ENCODE results near the gene NEDD8. TPM values are rescaled to one million over a fixed set of nuclear protein-coding genes. Genes with fewer than 3 reads are reported as not detected.

The NEDD8 gene
- total RNA-seq, 1 experiment from 2014 or later = 214 TPM

DNA sequence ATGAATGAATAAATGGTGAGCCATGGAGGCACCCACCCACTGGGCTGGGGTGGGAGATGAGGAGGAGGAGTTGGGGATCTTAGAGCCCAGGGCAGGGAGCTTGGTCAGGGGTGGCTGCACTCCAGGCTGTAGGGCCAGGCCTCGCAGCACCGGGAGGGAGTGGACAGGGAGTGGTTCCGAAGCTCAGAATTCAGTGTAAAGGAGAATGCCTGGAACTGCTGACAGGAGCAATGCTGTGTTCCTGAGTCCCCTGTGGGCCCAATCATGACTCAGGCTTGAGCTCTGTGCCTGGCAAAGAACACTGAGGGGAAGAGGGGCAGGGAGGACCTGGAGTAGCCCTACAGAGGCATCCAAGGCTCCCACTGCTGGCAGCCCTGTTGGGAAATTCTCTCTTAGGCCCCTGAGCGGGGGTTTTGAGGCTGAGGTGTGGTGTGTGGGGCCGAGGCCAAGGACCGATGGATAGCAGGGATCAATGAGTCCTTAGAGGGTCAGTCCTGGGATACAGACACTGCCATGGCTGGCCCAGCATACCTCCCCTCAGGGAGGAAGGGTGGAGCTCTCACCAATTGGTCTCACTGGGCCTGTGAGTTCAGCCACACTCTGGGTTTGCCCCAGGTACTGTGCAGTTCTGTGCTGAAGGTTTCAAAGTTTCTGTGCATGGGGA, 48.8 kb upstream of the NEDD8 start:
- Histone ChIP-seq H3K23me2 (ENCODE audit: insufficient read length, low read depth, low read length, poor library complexity, severe bottlenecking) (no peaks in the 10 kb centered on the region), H4K20me1 (ENCODE audit: control insufficient read depth, insufficient read depth, insufficient read length) (no peaks in the 10 kb centered on the region), H3K14ac (ENCODE audit: insufficient read depth, low read length) (no peak overlapping the region), H4K5ac (ENCODE audit: insufficient read length, low read depth, low read length) (no peak overlapping the region), H3K18ac (ENCODE audit: insufficient read length, low read depth, low read length) (no peak overlapping the region), H3T11ph (ENCODE audit: low read length) (no peak overlapping the region), H2BK12ac (ENCODE audit: insufficient read length, low read depth, low read length) (no peak overlapping the region), H2BK15ac (ENCODE audit: low read depth, low read length) (no peak overlapping the region), H3K79me2 (ENCODE audit: insufficient read depth, low read length) (no peaks in the 10 kb centered on the region), H3K4me2 (ENCODE audit: insufficient read depth, insufficient read length, low read length) (no peak overlapping the region), H3K79me1 (ENCODE audit: insufficient read depth, low read depth, low read length, poor library complexity, severe bottlenecking) (no peaks in the 10 kb centered on the region), H2BK20ac (ENCODE audit: low read depth, low read length, poor library complexity, severe bottlenecking) (no peak overlapping the region), H3K4ac (ENCODE audit: low read depth, low read length) (no peak overlapping the region), H3K9ac (ENCODE audit: extremely low read depth, insufficient read length, low read length) (no peak overlapping the region), H3K23ac (ENCODE audit: insufficient read length, low read depth, low read length) (no peak overlapping the region), H3K4me1 (ENCODE audit: insufficient read depth, low read length) (no peaks in the 10 kb centered on the region), H3K27me3 (ENCODE audit: insufficient read depth, low read length) (no peaks in the 10 kb centered on the region), H2BK5ac (ENCODE audit: insufficient read length, low read length) (no peak overlapping the region), H2BK120ac (ENCODE audit: low read depth, low read length, poor library complexity, severe bottlenecking) (no peak overlapping the region), H4K8ac (replicated peaks; ENCODE audit: insufficient read length, low read depth, low read length) (no peak overlapping the region), H2AK5ac (ENCODE audit: insufficient read length, low read length) (no peak overlapping the region), H3K56ac (ENCODE audit: insufficient read length, low read depth, low read length) (no peak overlapping the region), H3K9me3 (ENCODE audit: control insufficient read depth, low read depth, low read length) (no peaks in the 10 kb centered on the region), H4K91ac (ENCODE audit: insufficient read length, low read depth, low read length) (no peak overlapping the region), H3K27ac (ENCODE audit: insufficient read length, low read depth, low read length) (no peak overlapping the region), H2AFZ (ENCODE audit: low read length) (no peak overlapping the region)
- peaks cover 2% of the 10 kb centered on the region in 2 experiments; a peak in 1 of 4 replicates for H3K4me1 Mint-ChIP-seq
- no peak overlapping the region; a peak in 1 of 5 replicates for H3K4me3 Mint-ChIP-seq
- H3K9me3 Mint-ChIP-seq = no peaks in the 10 kb centered on the region
- WGBS (ENCODE audit: extremely low coverage, insufficient read length, low lambda C conversion rate) = no CpG with 5 or more reads among the region's 6 CpGs
- TF ChIP-seq, protein P1, sequence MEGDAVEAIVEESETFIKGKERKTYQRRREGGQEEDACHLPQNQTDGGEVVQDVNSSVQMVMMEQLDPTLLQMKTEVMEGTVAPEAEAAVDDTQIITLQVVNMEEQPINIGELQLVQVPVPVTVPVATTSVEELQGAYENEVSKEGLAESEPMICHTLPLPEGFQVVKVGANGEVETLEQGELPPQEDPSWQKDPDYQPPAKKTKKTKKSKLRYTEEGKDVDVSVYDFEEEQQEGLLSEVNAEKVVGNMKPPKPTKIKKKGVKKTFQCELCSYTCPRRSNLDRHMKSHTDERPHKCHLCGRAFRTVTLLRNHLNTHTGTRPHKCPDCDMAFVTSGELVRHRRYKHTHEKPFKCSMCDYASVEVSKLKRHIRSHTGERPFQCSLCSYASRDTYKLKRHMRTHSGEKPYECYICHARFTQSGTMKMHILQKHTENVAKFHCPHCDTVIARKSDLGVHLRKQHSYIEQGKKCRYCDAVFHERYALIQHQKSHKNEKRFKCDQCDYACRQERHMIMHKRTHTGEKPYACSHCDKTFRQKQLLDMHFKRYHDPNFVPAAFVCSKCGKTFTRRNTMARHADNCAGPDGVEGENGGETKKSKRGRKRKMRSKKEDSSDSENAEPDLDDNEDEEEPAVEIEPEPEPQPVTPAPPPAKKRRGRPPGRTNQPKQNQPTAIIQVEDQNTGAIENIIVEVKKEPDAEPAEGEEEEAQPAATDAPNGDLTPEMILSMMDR (conservative IDR thresholded peaks at IDR 0.05) = no peak
- no peaks in the 10 kb centered on the region for H3K36me3 Mint-ChIP-seq (ENCODE audit: insufficient read depth in 1 of 3, low read depth in 3 of 3)
- no peak for DNase-seq
- H3K27me3 Mint-ChIP-seq (ENCODE audit: low read depth) = no peaks in the 10 kb centered on the region
- H3K27ac Mint-ChIP-seq = peak overlapping the region in 1 of 3 experiments; percentile 27; a peak in 2 of 7 replicates
